K562 (cell line): ENCODE data around the gene STXBP6. TPM values are rescaled to one million over a fixed set of nuclear protein-coding genes. Genes with fewer than 3 reads are reported as not detected.

ENCODE experiments used
- ATAC-seq: fragments of 200-7000 bp; cut with Tn5 transposase; 3 replicates; pipeline ENCODE4 v1.9.1; 2020; ENCODE audit warnings: moderate library complexity
- BruUV-seq: library from RNA; stranded (reverse); fragments of 400-500 nt; replicated peaks from 2 replicates; lab custom pipeline; 2021; lab: Mats Ljungman, UMichigan
- CTCF ChIA-PET: fragments of 300-600 bp; formaldehyde crosslinking; extraction: SDS; loops from one replicate; lab custom pipeline; 2021; ENCODE audit warnings: low intra/inter-chr PET ratio; lab: Yijun Ruan, JAX
- POLR2A ChIA-PET: fragments of 300-600, 350-650 bp; sonication (Branson Sonifier 250); formaldehyde crosslinking; extraction: SDS; loops from one replicate; lab custom pipeline; 2021; ENCODE audit warnings: antibody characterized with exemption, inconsistent platforms; lab: Yijun Ruan, JAX
- DNase-seq, 4 experiments: peaks; one replicate each; pipeline versions ENCODE4 v3.0.0 to v3.0.0-alpha.2; 2011 to 2018; ENCODE audit warnings: low spot score in 3 of 4, mixed read lengths in 3 of 4; ENCODE audit errors: extremely low read depth in 1 of 4
- FAIRE-seq: peaks from 2 replicates; lab custom pipeline; 2011; peaks lifted over from hg19 to GRCh38; lab: Jason Lieb, UNC
- H2AFZ ChIP-seq: 2 replicates; pipeline ENCODE4 v1.6.0; 2011; ENCODE audit warnings: low read depth, low read length, control low read depth, inconsistent platforms
- H3K27ac ChIP-seq: fragments of 200-600 bp; 3 replicates; pipeline ENCODE4 v1.8.0; 2011; ENCODE audit warnings: low read depth, mild to moderate bottlenecking, control low read depth, inconsistent platforms, low read length, moderate library complexity, mixed read lengths; ENCODE audit errors: extremely low read depth
- H3K27me3 ChIP-seq, 2 experiments: fragments of 300-600 bp in 1 of 2; 2 replicates in 1 of 2; 3 replicates in 1 of 2; pipeline versions ENCODE4 v1.6.0 to v1.8.0; 2011; ENCODE audit warnings: inconsistent platforms in 2 of 2, low read length in 2 of 2, mild to moderate bottlenecking in 1 of 2, mixed read lengths in 1 of 2, moderate library complexity in 1 of 2; ENCODE audit not compliant: control insufficient read depth in 2 of 2, insufficient read depth in 2 of 2
- H3K36me3 ChIP-seq: fragments of 300-600 bp; 3 replicates; pipeline ENCODE4 v1.8.0; 2011; ENCODE audit warnings: mild to moderate bottlenecking, low read length, inconsistent platforms; ENCODE audit not compliant: control insufficient read depth, insufficient read depth
- H3K4me1 ChIP-seq, 2 experiments: fragments of 200-600 bp in 1 of 2; replicated peaks in 1 of 2; 2 replicates in 1 of 2; 3 replicates in 1 of 2; pipeline versions ENCODE4 v1.5.1 to v1.8.0; 2011; ENCODE audit warnings: inconsistent platforms in 2 of 2, low read length in 2 of 2, mild to moderate bottlenecking in 1 of 2, mixed read lengths in 1 of 2, moderate library complexity in 1 of 2; ENCODE audit not compliant: control insufficient read depth in 2 of 2, insufficient read depth in 2 of 2
- H3K4me2 ChIP-seq: 2 replicates; pipeline ENCODE4 v1.6.1; 2011; ENCODE audit warnings: low read length, control low read depth, inconsistent platforms, mixed read lengths; ENCODE audit not compliant: insufficient read depth
- H3K4me3 ChIP-seq: fragments of 200-600 bp; sonication (generic), shearing (Covaris generic); 2 replicates; pipeline ENCODE4 v1.5.1; 2016; ENCODE audit warnings: control low read depth, inconsistent platforms
- H3K79me2 ChIP-seq: fragments of 200-600 bp; 3 replicates; pipeline ENCODE4 v1.8.0; 2011; ENCODE audit warnings: low read length, inconsistent platforms; ENCODE audit not compliant: control insufficient read depth, insufficient read depth
- H3K9ac ChIP-seq, 2 experiments: 2 replicates each; pipeline versions ENCODE4 v1.6.0 to v1.6.1; 2011; ENCODE audit warnings: low read depth in 2 of 2, low read length in 2 of 2, control low read depth in 1 of 2, inconsistent platforms in 1 of 2, mild to moderate bottlenecking in 1 of 2, mixed read lengths in 1 of 2; ENCODE audit not compliant: insufficient read depth in 1 of 2
- H3K9me1 ChIP-seq: one replicate; pipeline ENCODE4 v1.6.0; 2011; ENCODE audit warnings: inconsistent platforms, mild to moderate bottlenecking, low read length, moderate library complexity; ENCODE audit not compliant: control insufficient read depth, insufficient read depth
- H3K9me3 ChIP-seq: replicated peaks from 2 replicates; pipeline ENCODE4 v1.5.1; 2011; ENCODE audit warnings: low read depth, low read length, inconsistent platforms; ENCODE audit not compliant: control insufficient read depth, insufficient read depth
- H4K20me1 ChIP-seq: replicated peaks from 2 replicates; pipeline ENCODE4 v1.6.1; 2011; ENCODE audit warnings: low read length, inconsistent platforms, mixed read lengths; ENCODE audit not compliant: control insufficient read depth, insufficient read depth
- CAMTA2 ChIP-seq: fragments of 250-450 bp; sonication (Bioruptor Pico); conservative IDR thresholded peaks from 2 replicates; pipeline ENCODE4 v1.5.1; 2022
- ESRRB ChIP-seq: fragments of 250-450 bp; sonication (Bioruptor Pico); IDR thresholded peaks from 2 replicates; pipeline ENCODE4 v1.5.0; 2020; ENCODE audit warnings: mild to moderate bottlenecking, moderate library complexity, borderline replicate concordance
- HNRNPUL1 ChIP-seq: fragments of 200-400 bp; formaldehyde crosslinking; IDR thresholded peaks from 2 replicates; pipeline ENCODE4 v1.6.1; 2017; ENCODE audit warnings: low read length
- MYBL2 ChIP-seq, 2 experiments: fragments of 450-650 bp in 1 of 2; sonication (generic) in 1 of 2; formaldehyde crosslinking in 1 of 2; IDR thresholded peaks; 2 replicates each; pipeline versions ENCODE4 v1.6.1 to v1.8.1; 2017 to 2022; ENCODE audit warnings: borderline replicate concordance in 1 of 2, inconsistent platforms in 1 of 2, low read depth in 1 of 2, mild to moderate bottlenecking in 1 of 2, missing genetic modification reagents in 1 of 2, moderate library complexity in 1 of 2
- MYC ChIP-seq, 2 experiments: fragments of 250-450 bp in 1 of 2; sonication (Bioruptor Pico) in 1 of 2; IDR thresholded peaks; 2 replicates each; pipeline versions ENCODE4 v1.5.1 to v1.6.1; 2012 to 2021; ENCODE audit warnings: low read depth in 2 of 2, borderline replicate concordance in 1 of 2, improper control_type of control experiment in 1 of 2, low read length in 1 of 2, mild to moderate bottlenecking in 1 of 2, moderate library complexity in 1 of 2
- NCOA6 ChIP-seq: fragments of 450-650 bp; IDR thresholded peaks from 2 replicates; pipeline ENCODE4 v1.6.1; 2017; ENCODE audit warnings: mild to moderate bottlenecking
- NKRF ChIP-seq: fragments of 450-650 bp; IDR thresholded peaks from 2 replicates; pipeline ENCODE4 v1.6.1; 2016; ENCODE audit warnings: borderline replicate concordance
- POLR2AphosphoS5 ChIP-seq: IDR thresholded peaks from 2 replicates; pipeline ENCODE4 v1.6.1; 2011; ENCODE audit warnings: mild to moderate bottlenecking, low read depth, low read length, moderate library complexity; ENCODE audit not compliant: control insufficient read depth, insufficient read depth
- RBFOX2 ChIP-seq: fragments of 200-400 bp; formaldehyde crosslinking; IDR thresholded peaks from 2 replicates; pipeline ENCODE4 v1.6.1; 2017; ENCODE audit warnings: low read depth, mild to moderate bottlenecking, low read length, moderate library complexity
- SAFB2 ChIP-seq: fragments of 200-400 bp; formaldehyde crosslinking; IDR thresholded peaks from 2 replicates; pipeline ENCODE4 v1.6.1; 2018; ENCODE audit warnings: borderline replicate concordance, low read length, low read depth, moderate library complexity; ENCODE audit not compliant: severe bottlenecking
- SAP30 ChIP-seq: fragments of 200-600 bp; sonication (generic); IDR thresholded peaks from 2 replicates; pipeline ENCODE4 v1.6.1; 2012; ENCODE audit warnings: borderline replicate concordance, low read depth, mild to moderate bottlenecking, moderate library complexity, low read length, control low read depth, inconsistent platforms; ENCODE audit not compliant: insufficient read depth, poor library complexity, severe bottlenecking
- TAF15 ChIP-seq: fragments of 200-400 bp; formaldehyde crosslinking; IDR thresholded peaks from 2 replicates; pipeline ENCODE4 v1.6.1; 2017; ENCODE audit warnings: mild to moderate bottlenecking, low read depth, low read length, moderate library complexity
- ZFP1 ChIP-seq: fragments of 450-650 bp; formaldehyde crosslinking; IDR thresholded peaks from 2 replicates; pipeline ENCODE4 v1.4.0; 2020; ENCODE audit warnings: mild to moderate bottlenecking, mixed read lengths
- ZFP30 ChIP-seq: fragments of 250-450 bp; sonication (Bioruptor Pico); IDR thresholded peaks from 2 replicates; pipeline ENCODE4 v1.8.0; 2022; ENCODE audit warnings: moderate library complexity, mild to moderate bottlenecking, inconsistent platforms, borderline replicate concordance
- ZNF133 ChIP-seq: fragments of 250-450 bp; sonication (Bioruptor Pico); IDR thresholded peaks from 2 replicates; pipeline ENCODE4 v1.4.0; 2020; ENCODE audit warnings: mild to moderate bottlenecking
- ZNF197 ChIP-seq: fragments of 200-800 bp; sonication (Bioruptor generic); IDR thresholded peaks from 2 replicates; pipeline ENCODE4 v1.6.1; 2016; ENCODE audit warnings: low read depth, missing genetic modification characterization, missing compliant biosample characterization
- ZNF507 ChIP-seq: conservative IDR thresholded peaks from 2 replicates; pipeline ENCODE4 v1.6.1; 2017; ENCODE audit warnings: missing genetic modification characterization, missing compliant biosample characterization
- ZNF644 ChIP-seq: fragments of 200-800 bp; sonication (Bioruptor generic); IDR thresholded peaks from 2 replicates; pipeline ENCODE4 v1.6.1; 2016; ENCODE audit warnings: low read depth, missing genetic modification characterization, missing compliant biosample characterization
- WGBS: fragments of 100-300 bp; shearing (Covaris generic); methylation state at CpG from one replicate; pipeline ENCODE4 v1.1.6; 2016; ENCODE audit warnings: low coverage, mixed read lengths; ENCODE audit not compliant: insufficient coverage; ENCODE audit errors: missing lambda C conversion rate; 5-methylcytosine and 5-hydroxymethylcytosine counted together
- in situ Hi-C: fragments of 300-500 bp; cut with MboI; formaldehyde crosslinking; loops from 4 replicates; pipeline ENCODE4 v1.15.0; 2018; ENCODE audit warnings: inconsistent platforms, mixed read lengths
- intact Hi-C: fragments of 100-400 bp; cut with micrococcal nuclease; formaldehyde crosslinking; loops from 2 replicates; pipeline ENCODE4 v1.14.2; 2022
- polyA plus RNA-seq, 8 experiments: library from polyadenylated mRNA; depleted of rRNA in 4 of 8; stranded (reverse) in 5 of 8; unstranded in 3 of 8; fragments of >200 nt; fragmentation: Nextera tagmentation in 2 of 8; fragmentation: Illumina TruSeq in 1 of 8; extraction: Ambion mirVana in 2 of 8; extraction: Trizol in 1 of 8; gene quantifications; 2 replicates each; pipeline versions ENCODE4 v1.2.1 to v1.2.3, GENCODE V29; 2011 to 2014; ENCODE audit warnings: inconsistent platforms in 1 of 8, missing spikeins in 1 of 8
- total RNA-seq, 7 experiments: library from RNA; depleted of rRNA in 6 of 7; stranded (reverse); fragments of >200 nt in 6 of 7; fragmentation: Illumina TruSeq in 2 of 7; extraction: Trizol in 2 of 7; gene quantifications; 2 replicates each; pipeline versions ENCODE4 v1.2.1 to v1.2.3, GENCODE V29; 2011 to 2021; ENCODE audit warnings: low replicate concordance in 1 of 7

The STXBP6 gene
- total and polyA plus RNA-seq, 9 of the 15 experiments (the other 6 are each of a cell fraction or from before 2014, with no cell fraction given) = 0.27 to 0.89 (median 0.59) TPM

- H3K79me2 ChIP-seq = no peaks in the 10 kb centered on the region
- ATAC-seq = no peak
- H3K27me3 ChIP-seq = no peaks in the 10 kb centered on the region
- H3K9me3 ChIP-seq = no peaks in the 10 kb centered on the region
- POLR2A ChIA-PET = no interaction called here
- no peak overlapping the region for H2AFZ ChIP-seq
- 0% methylated on average over 4 of the region's 4 CpGs for WGBS
- no peak overlapping the region for H3K4me3 ChIP-seq
- no peaks in the 10 kb centered on the region for H3K9me1 ChIP-seq
- H3K9ac ChIP-seq = no peak overlapping the region
- in situ Hi-C loops = no loop called here
- no peak overlapping the region for H3K27ac ChIP-seq
- FAIRE-seq = no peak
- no peaks in the 10 kb centered on the region for H4K20me1 ChIP-seq
- TF ChIP-seq RBFOX2 (no peak), MYC (IDR thresholded peaks at IDR 0.05; ENCODE audit: low read depth, low read length) (no peak), MYC (CRISPR knock-in tag; IDR thresholded peaks at IDR 0.05; ENCODE audit: borderline replicate concordance, low read depth) (no peak), POLR2AphosphoS5 (no peak), ZNF133 (CRISPR knock-in tag) (no peak), SAFB2 (no peak), CAMTA2 (CRISPR knock-in tag) (no peak), ZNF507 (tag) (no peak), SAP30 (no peak), HNRNPUL1 (no peak), ZFP30 (CRISPR knock-in tag) (no peak), ESRRB (CRISPR knock-in tag) (no peak), ZFP1 (CRISPR knock-in tag) (no peak), ZNF644 (no peak), ZNF197 (no peak), NCOA6 (no peak), TAF15 (no peak), NKRF (no peak), MYBL2 (IDR thresholded peaks at IDR 0.05; ENCODE audit: low read depth) (no peak), MYBL2 (CRISPR knock-in tag; IDR thresholded peaks at IDR 0.05; ENCODE audit: borderline replicate concordance) (no peak)
- TF ChIP-seq, all 486 proteins: peak for 0
- intact Hi-C loops = no loop called here
- no peak for DNase-seq
- BruUV-seq = no TSS peak
- no peaks in the 10 kb centered on the region for H3K4me1 ChIP-seq
- no peaks in the 10 kb centered on the region for H3K36me3 ChIP-seq
- CTCF ChIA-PET = no interaction called here
- no peak overlapping the region for H3K4me2 ChIP-seq
Observed at GRCh38 chr14:24880689-24881088, 169.3 kb downstream of the STXBP6 start.
